Spleen (tissue), 11 donors: ENCODE data around the gene SH3BP5L. TPM values are rescaled to one million over a fixed set of nuclear protein-coding genes. Genes with fewer than 3 reads are reported as not detected.

ENCODE experiments used
- DNase-seq: peaks from one replicate; pipeline ENCODE4 v3.0.0-alpha.2; 2020
- H3K27ac ChIP-seq, 8 donors: fragments of 200-600 bp; sonication (generic) in 7 of 8; 1 replicate in 4 of 8; 2 replicates in 4 of 8; pipeline versions ENCODE4 v1.5.0 to v1.8.0; 2016 to 2021; ENCODE audit warnings: inconsistent platforms in 4 of 8, mild to moderate bottlenecking in 4 of 8, moderate library complexity in 1 of 8
- H3K27me3 ChIP-seq, 7 donors: fragments of 200-600 bp; sonication (generic) in 6 of 7; replicated peaks in 1 of 7; 1 replicate in 4 of 7; 2 replicates in 3 of 7; pipeline versions ENCODE4 v1.5.0 to v1.8.0; 2016 to 2021; ENCODE audit warnings: inconsistent platforms in 3 of 7, mild to moderate bottlenecking in 1 of 7
- H3K36me3 ChIP-seq, 6 donors: fragments of 200-600 bp; sonication (generic) in 5 of 6; 1 replicate in 4 of 6; 2 replicates in 2 of 6; pipeline versions ENCODE4 v1.5.0 to v1.8.0; 2016 to 2021; ENCODE audit warnings: inconsistent platforms in 2 of 6
- H3K4me1 ChIP-seq, 6 donors: fragments of 200-600 bp; sonication (generic) in 5 of 6; 1 replicate in 3 of 6; 2 replicates in 3 of 6; pipeline versions ENCODE4 v1.5.0 to v1.8.0; 2016 to 2021; ENCODE audit warnings: inconsistent platforms in 3 of 6
- H3K4me3 ChIP-seq, 8 donors: fragments of 200-600 bp; sonication (generic) in 7 of 8; 1 replicate in 4 of 8; 2 replicates in 4 of 8; pipeline versions ENCODE4 v1.5.0 to v1.8.0; 2016 to 2021; ENCODE audit warnings: inconsistent platforms in 4 of 8, mild to moderate bottlenecking in 4 of 8, moderate library complexity in 2 of 8
- H3K9me3 ChIP-seq, 8 donors: fragments of 200-600 bp; sonication (generic) in 7 of 8; 1 replicate in 4 of 8; 2 replicates in 4 of 8; pipeline versions ENCODE4 v1.5.0 to v1.8.0; 2016 to 2021; ENCODE audit warnings: inconsistent platforms in 4 of 8
- POLR2A ChIP-seq, 3 donors: fragments of 450-650 bp; IDR thresholded peaks; one replicate each; pipeline ENCODE4 v1.5.1; 2017; ENCODE audit warnings: antibody characterized with exemption in 3 of 3, mild to moderate bottlenecking in 1 of 3
- POLR2AphosphoS5 ChIP-seq, 3 donors: sonication (generic); formaldehyde crosslinking; IDR thresholded peaks; one replicate each; pipeline ENCODE4 v1.5.1; 2017; ENCODE audit warnings: antibody characterized with exemption in 3 of 3
- WGBS, 5 donors: extraction: QIAGEN DNeasy Blood & Tissue Kit in 3 of 5; methylation state at CpG; one replicate each; pipeline versions ENCODE4 v1.1.5 to v1.1.7; 2013 to 2018; 5-methylcytosine and 5-hydroxymethylcytosine counted together
- intact Hi-C: fragments of 100-400 bp; cut with DNase I; formaldehyde crosslinking; loops from one replicate; pipeline ENCODE4 v1.15.0; 2023; ENCODE audit warnings: low total_unique reads
- polyA plus RNA-seq, 3 donors: library from polyadenylated mRNA; stranded (reverse); fragments of 200-250 nt; gene quantifications; one replicate each; pipeline ENCODE4 v1.2.1, GENCODE V29; 2013
- total RNA-seq, 7 donors: library from RNA; depleted of rRNA in 3 of 7; stranded (reverse); fragments of >200 nt in 3 of 7; fragmentation: NEBNext Ultra II Directional in 4 of 7; extraction: Animal tissue kit (Norgen Biotek cat#: 25700) in 4 of 7; gene quantifications; one replicate each; pipeline versions ENCODE4 v1.1.0 to v1.2.1, GENCODE V29; 2016 to 2021
- TF ChIP-seq, protein P1 (sequence below), 11 experiments: fragments of 200-600 bp in 7 of 11; fragments of 450-650 bp in 4 of 11; sonication (generic) in 4 of 11; IDR thresholded peaks in 8 of 11; conservative IDR thresholded peaks in 3 of 11; 1 replicate in 7 of 11; 2 replicates in 4 of 11; pipeline versions ENCODE4 v1.4.0 to v1.8.0; 2016 to 2021; ENCODE audit warnings: antibody characterized with exemption in 11 of 11, inconsistent platforms in 4 of 11, mild to moderate bottlenecking in 1 of 11
- donor health status: healthy with polysubstance abuse.
- donor health status: DM: no; HTN: no; CAD: no; lungs with moderate emphysema.
- donor health status: DM: no; HTN: no; CAD: no.
- donor health status: Bipolar disorder and iron deficiency.
- donor health status: healthy.
- donor health status: DM: no; HTN: no; CAD: no.
- donor health status: DM: yes; HTN: yes; CAD: no.

The SH3BP5L gene
- total and polyA plus RNA-seq, 10 donors: 10.1 to 43.3 (median 30.6) TPM

DNA sequence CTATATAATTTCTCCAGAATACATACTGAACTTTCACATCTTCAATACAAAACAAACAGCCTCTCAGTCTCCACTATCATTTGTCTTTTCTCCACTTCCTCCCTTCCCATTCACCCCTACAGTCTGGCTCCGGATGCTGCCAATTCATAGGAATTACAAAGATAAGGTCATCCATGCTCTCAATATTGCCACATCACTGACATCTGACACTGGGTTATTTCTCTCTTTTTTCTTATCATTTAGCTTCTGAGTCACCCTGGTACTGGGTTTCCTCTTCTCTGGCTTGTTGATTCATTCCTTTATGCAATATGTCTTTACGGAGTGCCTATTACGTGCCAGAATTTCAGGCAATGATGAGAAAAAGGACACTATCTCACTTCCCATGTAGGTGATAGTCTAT, 3.1 kb upstream of the SH3BP5L start:
- intact Hi-C loops: no loop called here
- no peaks in the 10 kb centered on the region for H3K27me3 ChIP-seq
- DNase-seq: no peak
- H3K4me3 ChIP-seq: no peak overlapping the region
- WGBS, 5 donors: 38 to 69% (median 44%) methylated on average over 3 of the region's 3 CpGs
- no peaks in the 10 kb centered on the region for H3K9me3 ChIP-seq
- peaks cover 0 to 12% (median 0%) of the 10 kb centered on the region in 6 donors for H3K36me3 ChIP-seq
- peaks cover 19 to 44% (median 29%) of the 10 kb centered on the region in 6 donors for H3K4me1 ChIP-seq
- peak overlapping the region in 4 of 8 donors; percentile 57 to 100 (median 64) for H3K27ac ChIP-seq
- TF ChIP-seq, protein P1, sequence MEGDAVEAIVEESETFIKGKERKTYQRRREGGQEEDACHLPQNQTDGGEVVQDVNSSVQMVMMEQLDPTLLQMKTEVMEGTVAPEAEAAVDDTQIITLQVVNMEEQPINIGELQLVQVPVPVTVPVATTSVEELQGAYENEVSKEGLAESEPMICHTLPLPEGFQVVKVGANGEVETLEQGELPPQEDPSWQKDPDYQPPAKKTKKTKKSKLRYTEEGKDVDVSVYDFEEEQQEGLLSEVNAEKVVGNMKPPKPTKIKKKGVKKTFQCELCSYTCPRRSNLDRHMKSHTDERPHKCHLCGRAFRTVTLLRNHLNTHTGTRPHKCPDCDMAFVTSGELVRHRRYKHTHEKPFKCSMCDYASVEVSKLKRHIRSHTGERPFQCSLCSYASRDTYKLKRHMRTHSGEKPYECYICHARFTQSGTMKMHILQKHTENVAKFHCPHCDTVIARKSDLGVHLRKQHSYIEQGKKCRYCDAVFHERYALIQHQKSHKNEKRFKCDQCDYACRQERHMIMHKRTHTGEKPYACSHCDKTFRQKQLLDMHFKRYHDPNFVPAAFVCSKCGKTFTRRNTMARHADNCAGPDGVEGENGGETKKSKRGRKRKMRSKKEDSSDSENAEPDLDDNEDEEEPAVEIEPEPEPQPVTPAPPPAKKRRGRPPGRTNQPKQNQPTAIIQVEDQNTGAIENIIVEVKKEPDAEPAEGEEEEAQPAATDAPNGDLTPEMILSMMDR (IDR thresholded peaks at IDR 0.05 in 8 of 11, conservative IDR thresholded peaks at IDR 0.05 in 3 of 11): no peak
- TF ChIP-seq POLR2A (IDR thresholded peaks at IDR 0.05) (no peak), POLR2AphosphoS5 (IDR thresholded peaks at IDR 0.05) (no peak)

DNA sequence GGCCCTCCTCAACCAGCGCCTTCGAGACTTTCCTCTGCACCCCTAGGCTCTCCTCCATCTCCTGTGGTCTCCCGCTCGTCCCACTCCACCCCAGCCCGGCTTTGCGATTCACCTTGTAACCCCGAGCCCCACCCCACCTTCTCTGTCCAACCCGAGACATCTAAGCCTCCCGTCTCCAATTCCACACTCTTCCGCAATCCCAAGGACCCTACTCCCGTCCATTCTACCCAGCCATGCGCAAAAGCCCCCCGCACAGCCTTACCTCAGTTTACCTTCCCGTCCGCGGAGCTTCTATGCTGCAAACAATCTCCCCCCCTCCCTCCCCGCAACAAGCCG, 174 bp downstream of the SH3BP5L start:
- Histone ChIP-seq H3K4me3 (peak overlapping the region; percentile 63 to 92 (median 68)), H3K27me3 (no peaks in the 10 kb centered on the region), H3K36me3 (peaks cover 0 to 42% (median 11%) of the 10 kb centered on the region in 6 donors), H3K4me1 (peaks cover 34 to 77% (median 62%) of the 10 kb centered on the region in 6 donors), H3K27ac (peak overlapping the region; percentile 91 to 100 (median 99)), H3K9me3 (no peaks in the 10 kb centered on the region)
- TF ChIP-seq, protein P1 (IDR thresholded peaks at IDR 0.05 in 8 of 11, conservative IDR thresholded peaks at IDR 0.05 in 3 of 11): no peak
- TF ChIP-seq POLR2A (IDR thresholded peaks at IDR 0.05): peak in 1 of 3 donors; percentile 13
- no peak for TF ChIP-seq POLR2AphosphoS5 (IDR thresholded peaks at IDR 0.05)
- 1% methylated on average over 18 of the region's 18 CpGs for WGBS, 5 donors
- no peak for DNase-seq
- intact Hi-C loops: no loop called here

DNA sequence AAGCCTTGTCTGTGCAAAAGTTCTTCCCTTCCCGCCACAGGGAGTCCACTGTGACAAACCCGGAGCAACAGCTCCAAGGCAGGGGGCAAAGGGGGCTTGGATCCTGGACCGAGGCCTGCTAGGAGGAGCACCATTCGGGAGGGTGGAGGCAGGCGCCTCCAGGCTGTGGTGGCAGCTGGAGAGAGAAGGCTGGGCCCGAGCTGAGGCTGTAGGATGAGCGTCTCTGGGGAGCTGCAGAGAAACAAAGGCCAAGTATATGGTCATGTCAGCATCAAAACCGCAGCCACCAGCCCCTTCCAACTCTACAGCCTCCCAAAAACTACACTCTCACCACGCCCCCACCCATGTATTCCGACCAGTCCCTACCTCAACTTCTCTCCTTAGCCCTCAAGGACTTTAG, 579 bp downstream of the SH3BP5L start:
- intact Hi-C loops: no loop called here
- peaks cover 0 to 46% (median 16%) of the 10 kb centered on the region in 6 donors for H3K36me3 ChIP-seq
- WGBS, 5 donors: 40 to 52% (median 42%) methylated on average over 10 of the region's 10 CpGs
- H3K27ac ChIP-seq: peak overlapping the region; percentile 91 to 100 (median 99)
- H3K4me3 ChIP-seq: peak overlapping the region; percentile 63 to 92 (median 68)
- peaks cover 37 to 81% (median 66%) of the 10 kb centered on the region in 6 donors for H3K4me1 ChIP-seq
- no peaks in the 10 kb centered on the region for H3K27me3 ChIP-seq
- no peaks in the 10 kb centered on the region for H3K9me3 ChIP-seq
- TF ChIP-seq POLR2A (IDR thresholded peaks at IDR 0.05): no peak
- TF ChIP-seq POLR2AphosphoS5 (IDR thresholded peaks at IDR 0.05): no peak
- TF ChIP-seq, protein P1 (IDR thresholded peaks at IDR 0.05 in 8 of 11, conservative IDR thresholded peaks at IDR 0.05 in 3 of 11): no peak
- peak; percentile 87 for DNase-seq

DNA sequence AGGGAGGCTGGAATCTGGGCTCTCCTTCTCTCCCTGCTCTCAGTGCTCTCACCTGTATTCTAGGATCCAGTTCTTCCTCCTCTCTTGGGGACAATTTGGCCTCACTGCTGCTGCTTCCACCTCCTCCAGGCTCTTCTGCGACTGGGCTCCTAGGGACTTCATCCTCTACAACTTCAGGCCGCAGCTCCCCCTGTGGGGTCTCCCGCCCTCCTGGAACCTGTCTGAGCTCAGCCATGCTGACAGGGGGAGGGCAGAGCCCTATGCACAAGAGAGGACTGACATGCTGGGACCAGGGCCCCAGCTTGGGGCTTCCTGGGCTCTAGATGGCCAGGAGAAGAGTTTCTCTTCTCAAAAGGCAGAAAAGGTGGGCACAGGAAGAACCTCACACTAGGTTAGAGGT, 1.0 kb downstream of the SH3BP5L start:
- H3K27ac ChIP-seq: peak overlapping the region in 5 of 8 donors; percentile 96 to 100 (median 99)
- intact Hi-C loops: no loop called here
- peaks cover 37 to 85% (median 69%) of the 10 kb centered on the region in 6 donors for H3K4me1 ChIP-seq

More for the DNA sequence above, 1.0 kb downstream of the SH3BP5L start:
- peak; percentile 80 for DNase-seq
- TF ChIP-seq, protein P1 (IDR thresholded peaks at IDR 0.05 in 8 of 11, conservative IDR thresholded peaks at IDR 0.05 in 3 of 11): no peak
- TF ChIP-seq POLR2A (IDR thresholded peaks at IDR 0.05) (no peak), POLR2AphosphoS5 (IDR thresholded peaks at IDR 0.05) (no peak)
- 79 to 94% (median 88%) methylated on average over 3 of the region's 3 CpGs for WGBS, 5 donors
- Histone ChIP-seq H3K27me3 (no peaks in the 10 kb centered on the region), H3K9me3 (no peaks in the 10 kb centered on the region), H3K4me3 (peak overlapping the region in 7 of 8 donors; percentile 63 to 92 (median 69)), H3K36me3 (peaks cover 0 to 51% (median 16%) of the 10 kb centered on the region in 6 donors)
